CD4-positive, alpha-beta T cell treated with Interleukin-6 at 100 ng/mL for 8 hours (primary cell): ENCODE measurements around the gene AMN.

Source experiments
- DNase-seq: peaks from one replicate; pipeline ENCODE4 v3.0.0-alpha.2; 2020; ENCODE audit warnings: mixed read lengths, low spot score

AMN gene

DNA sequence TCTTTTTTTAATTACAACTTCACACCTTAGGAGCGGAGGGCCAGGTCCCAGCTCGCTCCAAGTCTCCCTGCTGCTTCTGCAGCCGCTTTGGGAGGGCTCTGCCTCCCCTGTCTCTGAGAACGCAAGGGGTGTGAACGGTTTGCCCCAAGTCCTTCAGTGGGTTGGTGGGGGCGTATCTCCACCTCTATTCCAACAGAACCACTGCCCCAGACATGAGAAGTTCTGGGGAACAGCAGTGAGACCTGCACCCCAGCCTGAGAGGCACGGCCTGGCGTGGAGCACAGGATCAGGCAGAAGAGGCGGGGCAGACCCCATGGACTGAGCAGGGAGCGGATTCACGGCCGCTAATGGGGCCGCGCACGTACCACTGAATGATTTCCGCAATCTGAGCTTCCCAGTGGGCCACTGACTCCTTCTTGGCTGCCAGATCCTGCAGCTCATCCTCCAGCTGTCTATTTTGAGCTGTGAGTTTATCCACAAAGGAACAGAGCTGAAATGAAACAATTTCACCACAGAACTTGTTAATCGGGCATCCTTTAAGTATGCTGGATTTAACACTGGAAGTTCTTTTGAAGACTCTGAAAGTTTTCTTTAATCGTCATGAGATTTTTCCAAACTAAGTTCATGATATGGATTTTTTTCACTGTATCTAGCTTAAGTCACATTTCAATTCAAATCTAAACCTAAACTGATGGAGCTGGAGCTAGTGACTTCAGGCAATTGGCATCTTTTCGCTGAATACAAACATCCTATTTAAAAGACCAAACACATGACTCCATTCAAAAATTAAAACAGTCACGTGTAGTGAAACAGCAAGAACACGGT lies 44.4 kb downstream of the AMN start:
- no peak for DNase-seq

DNA sequence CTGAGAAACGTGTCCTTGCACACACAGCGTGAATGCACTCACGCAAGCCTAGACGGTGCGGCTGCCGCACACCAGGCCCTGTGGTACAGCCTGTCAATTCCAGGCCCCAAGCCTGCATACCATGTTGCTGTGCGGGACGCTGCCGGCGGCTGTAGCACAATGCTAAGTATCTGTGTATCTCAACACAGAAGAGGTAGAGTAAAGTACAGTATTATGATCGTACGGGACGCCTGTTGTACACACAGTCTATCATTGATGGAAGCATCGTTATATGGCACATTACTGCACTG lies 45.0 kb downstream of the AMN start:
- DNase-seq: no peak

DNA sequence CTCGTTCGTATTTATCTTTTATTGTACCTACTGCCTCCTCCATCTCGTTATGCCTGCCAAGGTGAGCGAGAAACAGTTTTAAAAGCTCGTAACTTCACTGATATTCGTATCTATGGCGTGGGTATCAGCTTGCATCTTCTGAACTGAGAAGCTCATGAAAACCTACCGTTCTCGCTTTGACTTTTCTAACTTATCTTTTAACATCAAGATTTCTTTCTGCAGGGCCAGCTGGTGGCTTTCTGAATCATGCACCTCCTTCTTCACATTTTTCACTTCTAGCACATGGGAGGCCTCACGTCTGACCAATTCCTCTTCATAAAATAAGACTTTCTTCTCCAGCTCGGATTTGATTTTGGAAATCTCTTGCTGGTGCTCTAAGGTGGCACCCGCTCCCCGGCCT lies 45.8 kb downstream of the AMN start:
- DNase-seq: no peak

DNA sequence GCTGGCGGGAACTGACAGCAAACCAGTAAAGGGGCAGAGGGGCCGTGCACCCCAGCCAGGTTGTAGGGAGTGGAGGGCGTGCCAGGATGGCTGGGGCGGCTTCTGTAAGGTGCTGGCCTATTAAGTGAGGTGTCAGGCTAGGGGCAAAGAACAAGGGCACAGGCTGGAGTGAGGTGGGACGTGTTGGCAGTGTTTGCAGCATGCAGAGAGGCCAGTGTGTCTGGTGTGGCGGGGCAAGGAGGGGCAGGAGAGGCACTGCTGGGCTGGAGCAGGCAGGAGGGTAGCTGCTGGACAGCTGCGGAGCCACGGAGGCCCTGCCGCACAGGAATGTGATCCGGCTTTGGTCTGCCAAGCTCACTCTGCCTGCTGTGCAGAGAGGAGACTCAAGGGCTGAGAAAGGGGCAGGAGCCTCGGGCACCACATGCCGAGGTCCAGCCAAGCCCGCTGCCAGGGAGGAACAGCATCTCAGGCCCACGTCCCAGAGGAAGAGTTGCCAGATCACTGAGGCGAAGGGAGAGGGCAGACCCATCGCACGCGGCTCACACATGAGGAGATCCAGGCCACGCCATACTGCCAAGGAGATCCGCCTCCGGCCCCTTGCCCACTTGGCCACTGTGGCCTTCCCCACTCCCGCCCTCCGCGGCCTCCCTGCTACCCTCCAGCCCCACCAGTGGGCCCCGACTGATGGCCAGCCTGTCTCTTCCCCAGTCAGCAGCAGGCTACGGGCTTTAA lies 46.8 kb downstream of the AMN start:
- no peak for DNase-seq

DNA sequence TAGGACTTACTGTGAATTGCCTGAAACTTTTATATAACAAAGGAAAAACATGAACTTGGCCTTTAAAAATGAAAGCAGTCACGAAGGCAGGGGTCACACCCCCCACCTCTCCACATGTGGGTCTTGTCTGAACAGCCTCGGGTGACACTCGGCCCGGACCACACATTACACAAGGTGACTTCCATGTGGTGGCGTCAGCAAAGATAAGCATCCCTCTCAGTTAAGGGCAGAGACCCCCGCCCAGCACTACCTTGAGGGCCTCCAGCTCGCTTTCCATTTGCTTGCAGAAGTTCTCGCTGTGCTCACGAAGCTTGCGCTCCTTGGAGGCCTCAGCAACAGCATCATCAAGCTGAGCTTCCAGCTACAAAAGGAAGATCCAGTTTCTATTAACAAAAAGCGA lies 47.4 kb downstream of the AMN start:
- no peak for DNase-seq

DNA sequence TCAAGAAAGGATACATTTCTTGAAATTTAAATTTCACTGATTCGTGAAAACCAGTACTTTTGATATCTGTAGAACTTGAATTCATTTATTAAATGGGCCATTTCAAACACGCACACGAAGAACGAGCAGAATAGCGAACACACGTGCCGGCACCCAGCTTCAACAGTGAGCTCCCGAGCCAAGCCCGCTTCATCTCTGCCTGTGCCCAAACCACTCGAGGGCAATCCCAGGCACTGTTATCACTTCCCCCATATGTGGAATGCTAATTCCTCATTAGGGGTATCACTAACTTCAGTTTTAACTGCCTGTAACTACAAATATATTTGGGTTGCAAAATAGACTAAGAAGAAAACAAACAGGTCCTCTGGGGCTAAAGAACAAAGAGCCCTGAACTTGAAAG lies 48.0 kb downstream of the AMN start:
- DNase-seq: no peak

DNA sequence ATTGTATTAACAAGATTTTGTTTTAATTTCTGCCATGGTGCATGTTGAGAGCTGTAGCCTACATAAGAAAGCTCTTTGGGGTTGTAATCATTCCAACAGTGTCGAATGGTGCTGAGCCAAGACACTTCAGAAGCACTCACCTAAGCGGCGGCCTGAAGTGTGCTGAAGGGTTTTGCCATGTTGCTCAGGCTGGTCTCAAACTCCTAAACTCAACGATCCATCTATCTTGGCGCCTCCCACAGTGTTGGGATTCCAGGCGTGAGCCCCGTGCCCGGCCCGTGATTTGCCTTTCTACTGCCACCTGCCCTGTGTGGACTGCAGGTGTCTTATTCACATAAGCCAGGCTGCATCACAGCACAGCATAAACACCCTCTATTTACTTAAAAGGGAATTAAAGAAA lies 48.9 kb downstream of the AMN start:
- no peak for DNase-seq

DNA sequence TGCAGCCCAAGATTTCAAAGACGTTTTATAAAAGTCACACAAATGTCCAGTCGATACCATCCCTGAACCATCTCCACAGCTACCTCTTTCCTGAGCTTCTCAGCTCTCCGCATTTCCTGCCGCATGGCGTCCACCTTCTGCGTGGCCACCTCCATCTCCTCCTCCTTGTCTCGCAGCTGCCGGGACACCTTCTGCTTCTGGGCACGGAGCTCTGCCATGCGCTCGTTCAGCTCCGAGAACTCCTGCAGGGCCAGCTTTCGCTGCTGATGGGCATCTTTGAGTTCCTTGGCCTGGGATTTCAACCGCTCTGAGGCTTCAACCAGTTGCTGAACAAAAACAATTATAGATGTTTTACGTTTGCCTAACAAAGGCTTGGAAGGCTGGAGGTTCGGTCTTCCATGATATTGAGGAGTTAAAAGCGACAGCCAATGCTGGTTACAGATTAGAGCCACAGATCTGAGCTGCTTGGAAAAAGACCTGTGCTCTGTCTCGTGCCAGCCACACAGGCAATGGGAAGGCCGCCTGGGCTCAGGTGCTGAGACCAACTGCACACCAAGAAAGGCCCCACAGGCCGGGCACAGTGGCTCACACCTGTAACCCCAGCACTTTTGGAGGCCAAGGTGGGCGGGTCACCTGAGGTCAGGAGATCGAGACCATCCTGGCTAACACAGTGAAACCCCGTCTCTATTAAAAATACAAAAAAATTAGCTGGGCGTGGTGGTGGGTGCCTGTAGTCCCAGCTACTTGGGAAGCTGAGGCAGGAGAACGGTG lies 49.6 kb downstream of the AMN start:
- DNase-seq: no peak

DNA sequence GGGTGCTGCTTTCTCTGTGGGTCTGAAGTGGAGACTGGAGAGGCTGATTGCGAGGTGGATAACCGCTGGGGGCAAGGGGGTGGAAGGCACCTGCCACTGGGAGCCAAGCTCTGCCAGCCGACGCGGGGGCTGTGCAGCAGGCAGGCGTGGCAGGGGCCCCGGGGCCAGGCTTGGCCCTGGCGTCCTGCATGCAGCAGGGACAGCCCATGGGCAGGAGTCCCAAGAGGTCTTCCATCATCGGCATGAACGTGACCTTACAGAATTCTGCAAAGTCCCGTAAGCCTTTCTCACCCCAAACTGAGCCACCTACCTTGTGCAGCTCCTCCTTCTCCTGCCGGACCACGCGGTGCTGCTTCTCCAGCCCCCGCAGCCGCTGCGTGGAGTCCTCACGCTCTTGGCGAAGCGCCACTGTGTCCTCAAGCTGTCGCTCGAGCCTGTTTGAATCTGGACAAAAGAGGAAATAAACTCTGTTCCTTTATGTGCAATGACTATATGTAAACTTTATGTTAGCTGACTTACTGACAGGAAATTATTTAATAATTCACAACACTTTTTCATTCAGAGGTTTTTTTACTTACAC lies 51.3 kb downstream of the AMN start:
- DNase-seq: no peak

DNA sequence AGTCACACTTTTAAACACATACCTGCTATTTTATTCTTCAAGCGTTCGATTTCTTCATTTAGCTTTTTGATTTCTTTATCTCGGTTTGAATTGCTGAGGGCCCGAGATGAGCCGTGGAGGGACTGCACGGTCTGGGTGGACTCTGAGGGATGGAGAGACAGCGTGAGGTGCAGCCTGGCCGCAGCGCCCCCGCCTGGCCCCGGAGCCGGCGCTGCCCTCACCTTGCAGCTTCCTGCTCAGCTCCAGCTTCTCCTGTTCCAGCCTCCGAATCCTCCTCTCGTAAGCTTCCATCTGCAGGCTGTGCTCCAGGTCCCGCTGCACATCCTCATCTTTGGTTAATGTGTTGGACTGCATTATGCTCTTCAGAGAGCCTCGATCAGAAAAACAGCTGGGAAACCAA lies 53.2 kb downstream of the AMN start:
- DNase-seq: no peak

DNA sequence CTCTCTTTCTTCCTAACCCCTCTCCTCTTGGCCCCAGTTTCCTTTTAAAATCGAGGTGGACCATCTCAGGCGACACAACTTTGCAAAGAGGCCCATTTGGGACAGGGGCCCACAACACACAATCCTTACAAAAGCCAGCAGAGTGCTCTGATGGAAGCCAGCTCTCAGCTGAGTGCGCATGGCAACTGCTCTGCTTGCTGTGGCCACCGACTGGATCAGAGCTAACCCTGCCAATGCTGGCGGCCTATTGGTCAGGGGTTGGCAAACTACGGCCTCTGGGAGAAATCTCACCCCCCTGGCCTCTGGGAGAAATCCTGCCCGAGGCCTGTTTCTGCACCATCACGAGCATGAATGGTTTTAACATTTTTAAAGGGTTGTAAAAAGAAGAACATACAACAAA lies 55.0 kb downstream of the AMN start:
- DNase-seq: no peak

DNA sequence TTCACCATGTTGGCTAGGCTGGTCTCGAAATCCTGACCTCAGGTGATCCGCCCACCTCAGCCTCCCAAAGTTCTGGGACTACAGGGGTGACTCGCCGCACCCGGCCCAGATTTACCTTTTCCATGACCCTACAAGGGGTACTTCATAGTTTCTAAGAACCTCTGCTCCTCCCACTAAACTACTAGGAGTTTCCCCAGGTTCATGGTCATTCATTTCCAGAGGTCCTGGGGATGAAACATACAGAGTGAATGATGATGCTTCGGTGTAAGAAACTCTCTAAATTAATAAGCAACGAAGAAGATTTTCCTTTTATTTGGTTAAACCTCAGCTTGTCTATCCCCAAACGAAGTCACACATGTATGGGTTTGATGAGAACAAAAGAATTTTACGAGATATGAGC lies 56.9 kb downstream of the AMN start:
- DNase-seq: no peak

DNA sequence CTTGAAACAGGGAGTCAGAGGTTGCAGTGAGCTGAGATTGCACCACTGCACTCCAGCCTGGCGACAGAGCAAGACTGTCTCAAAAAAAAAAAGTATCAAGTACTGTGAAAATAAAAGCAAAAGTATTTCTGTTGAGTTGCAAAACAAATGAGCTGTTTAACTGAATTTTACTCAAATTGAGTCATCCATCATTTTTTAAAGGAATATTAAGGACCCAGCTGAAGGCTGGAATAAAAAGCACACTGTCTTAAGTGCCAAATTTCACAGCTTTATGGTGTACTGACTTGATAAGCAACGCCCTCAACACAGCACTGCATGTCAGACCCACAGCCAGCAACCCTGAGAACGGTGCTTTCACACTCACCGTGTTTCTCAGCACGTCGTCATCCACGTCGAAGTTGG lies 57.9 kb downstream of the AMN start:
- DNase-seq: no peak
